HL-60 (cell line): Measurements from ENCODE around the gene MYADML2.
A peak's percentile ranks its signal among the peaks of the same experiment; 100 is the strongest.

Experiments used
- DNase-seq, 2 experiments: peaks; one replicate each; pipeline ENCODE4 v3.0.0-alpha.2; 2010 to 2020; ENCODE audit warnings: low read depth in 1 of 2, low spot score in 1 of 2
- H3K27ac ChIP-seq: fragments of 250-450 bp; sonication (Bioruptor Pico); replicated peaks from 2 replicates; pipeline ENCODE4 v1.5.1; 2020; ENCODE audit warnings: mild to moderate bottlenecking, moderate library complexity
- H3K27me3 ChIP-seq: fragments of 250-450 bp; sonication (Bioruptor Pico); 2 replicates; pipeline ENCODE4 v1.5.1; 2021; ENCODE audit warnings: mild to moderate bottlenecking, moderate library complexity; ENCODE audit not compliant: insufficient read depth, poor library complexity, severe bottlenecking
- H3K4me3 ChIP-seq: replicated peaks from 2 replicates; pipeline ENCODE4 v1.5.1; 2011; ENCODE audit warnings: mild to moderate bottlenecking, control low read depth, low read length; ENCODE audit not compliant: insufficient read depth
- GABPA ChIP-seq: IDR thresholded peaks from 2 replicates; pipeline ENCODE4 v1.6.1; 2012; ENCODE audit warnings: low read depth
- POLR2AphosphoS5 ChIP-seq: IDR thresholded peaks from 2 replicates; pipeline ENCODE4 v1.6.1; 2012; ENCODE audit warnings: low read depth
- SPI1 ChIP-seq: IDR thresholded peaks from 2 replicates; pipeline ENCODE4 v1.6.1; 2012; ENCODE audit warnings: low read depth, mild to moderate bottlenecking, borderline replicate concordance
- TF ChIP-seq, protein P1 (sequence below): IDR thresholded peaks from 2 replicates; pipeline ENCODE4 v1.6.1; 2012; ENCODE audit warnings: low read depth; ENCODE audit not compliant: insufficient replicate concordance
- TF ChIP-seq, protein P2 (sequence below): IDR thresholded peaks from one replicate; pipeline ENCODE4 v1.5.1; 2011; ENCODE audit warnings: low read length, control low read depth, inconsistent platforms; ENCODE audit not compliant: insufficient read depth

Gene MYADML2

GRCh38 chr17:81978524-81979298, 31.7 kb upstream of the MYADML2 start:
- no peaks in the 10 kb centered on the region for H3K27me3 ChIP-seq
- TF ChIP-seq, protein P1, sequence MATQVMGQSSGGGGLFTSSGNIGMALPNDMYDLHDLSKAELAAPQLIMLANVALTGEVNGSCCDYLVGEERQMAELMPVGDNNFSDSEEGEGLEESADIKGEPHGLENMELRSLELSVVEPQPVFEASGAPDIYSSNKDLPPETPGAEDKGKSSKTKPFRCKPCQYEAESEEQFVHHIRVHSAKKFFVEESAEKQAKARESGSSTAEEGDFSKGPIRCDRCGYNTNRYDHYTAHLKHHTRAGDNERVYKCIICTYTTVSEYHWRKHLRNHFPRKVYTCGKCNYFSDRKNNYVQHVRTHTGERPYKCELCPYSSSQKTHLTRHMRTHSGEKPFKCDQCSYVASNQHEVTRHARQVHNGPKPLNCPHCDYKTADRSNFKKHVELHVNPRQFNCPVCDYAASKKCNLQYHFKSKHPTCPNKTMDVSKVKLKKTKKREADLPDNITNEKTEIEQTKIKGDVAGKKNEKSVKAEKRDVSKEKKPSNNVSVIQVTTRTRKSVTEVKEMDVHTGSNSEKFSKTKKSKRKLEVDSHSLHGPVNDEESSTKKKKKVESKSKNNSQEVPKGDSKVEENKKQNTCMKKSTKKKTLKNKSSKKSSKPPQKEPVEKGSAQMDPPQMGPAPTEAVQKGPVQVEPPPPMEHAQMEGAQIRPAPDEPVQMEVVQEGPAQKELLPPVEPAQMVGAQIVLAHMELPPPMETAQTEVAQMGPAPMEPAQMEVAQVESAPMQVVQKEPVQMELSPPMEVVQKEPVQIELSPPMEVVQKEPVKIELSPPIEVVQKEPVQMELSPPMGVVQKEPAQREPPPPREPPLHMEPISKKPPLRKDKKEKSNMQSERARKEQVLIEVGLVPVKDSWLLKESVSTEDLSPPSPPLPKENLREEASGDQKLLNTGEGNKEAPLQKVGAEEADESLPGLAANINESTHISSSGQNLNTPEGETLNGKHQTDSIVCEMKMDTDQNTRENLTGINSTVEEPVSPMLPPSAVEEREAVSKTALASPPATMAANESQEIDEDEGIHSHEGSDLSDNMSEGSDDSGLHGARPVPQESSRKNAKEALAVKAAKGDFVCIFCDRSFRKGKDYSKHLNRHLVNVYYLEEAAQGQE = no peak
- TF ChIP-seq SPI1 = no peak
- peak; percentile 14; the same call in 1 of the 2 replicates for TF ChIP-seq POLR2AphosphoS5
- no peak for TF ChIP-seq GABPA
- TF ChIP-seq, protein P2, sequence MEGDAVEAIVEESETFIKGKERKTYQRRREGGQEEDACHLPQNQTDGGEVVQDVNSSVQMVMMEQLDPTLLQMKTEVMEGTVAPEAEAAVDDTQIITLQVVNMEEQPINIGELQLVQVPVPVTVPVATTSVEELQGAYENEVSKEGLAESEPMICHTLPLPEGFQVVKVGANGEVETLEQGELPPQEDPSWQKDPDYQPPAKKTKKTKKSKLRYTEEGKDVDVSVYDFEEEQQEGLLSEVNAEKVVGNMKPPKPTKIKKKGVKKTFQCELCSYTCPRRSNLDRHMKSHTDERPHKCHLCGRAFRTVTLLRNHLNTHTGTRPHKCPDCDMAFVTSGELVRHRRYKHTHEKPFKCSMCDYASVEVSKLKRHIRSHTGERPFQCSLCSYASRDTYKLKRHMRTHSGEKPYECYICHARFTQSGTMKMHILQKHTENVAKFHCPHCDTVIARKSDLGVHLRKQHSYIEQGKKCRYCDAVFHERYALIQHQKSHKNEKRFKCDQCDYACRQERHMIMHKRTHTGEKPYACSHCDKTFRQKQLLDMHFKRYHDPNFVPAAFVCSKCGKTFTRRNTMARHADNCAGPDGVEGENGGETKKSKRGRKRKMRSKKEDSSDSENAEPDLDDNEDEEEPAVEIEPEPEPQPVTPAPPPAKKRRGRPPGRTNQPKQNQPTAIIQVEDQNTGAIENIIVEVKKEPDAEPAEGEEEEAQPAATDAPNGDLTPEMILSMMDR = no peak
- H3K27ac ChIP-seq = no peak overlapping the region
- H3K4me3 ChIP-seq = peak overlapping the region; percentile 81
- DNase-seq = no peak

DNA sequence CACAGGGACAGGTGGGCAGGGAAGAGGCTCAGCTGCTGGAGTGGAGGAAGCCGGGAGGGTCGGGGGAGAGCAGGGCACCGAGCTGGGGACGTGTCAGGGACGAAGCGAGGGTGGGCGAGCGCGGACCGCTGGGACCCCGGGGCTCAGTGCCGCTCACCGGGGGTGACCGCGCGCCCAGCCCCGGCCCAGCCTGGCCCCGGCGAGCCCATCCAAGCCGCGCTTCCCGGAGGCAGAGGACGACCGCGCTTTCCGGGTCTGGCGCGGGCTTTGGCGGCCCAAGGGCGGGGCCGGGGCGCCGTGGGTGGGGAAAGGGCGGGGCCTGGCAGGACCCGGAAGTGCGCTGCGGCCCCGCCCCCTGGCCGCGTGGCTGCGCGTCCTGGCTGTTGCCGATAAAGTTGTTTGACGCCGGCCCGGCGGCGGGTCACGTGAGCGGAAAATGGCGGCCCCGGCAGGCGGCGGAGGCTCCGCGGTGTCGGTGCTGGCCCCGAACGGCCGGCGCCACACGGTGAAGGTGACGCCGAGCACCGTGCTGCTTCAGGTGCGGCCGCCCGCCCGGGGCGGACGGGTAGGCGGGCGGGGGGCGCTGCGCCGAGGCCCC, 30.3 kb upstream of the MYADML2 start, which contains the start of gene ASPSCR1:
Gene ASPSCR1 (plus strand): TSS at position 419 of the 598 bp plus-strand sequence. CDS start 18 bp downstream, at position 437.
- peak within 1 kb of the TSS; percentile 85 for H3K27ac ChIP-seq
- H3K27me3 ChIP-seq = no peaks in the 10 kb centered on the region
- TF ChIP-seq GABPA (0 out of 2 replicates have a peak, but pooled peaks have one; percentile 14), POLR2AphosphoS5 (peak; percentile 68), SPI1 (no peak)
- TF ChIP-seq, protein P1 = peak; percentile 63
- TF ChIP-seq, protein P2 = no peak

GRCh38 chr17:81976332-81977210, 29.5 kb upstream of the MYADML2 start:
- peak overlapping the region; percentile 81 for H3K4me3 ChIP-seq
- H3K27ac ChIP-seq = peak overlapping the region; percentile 70
- TF ChIP-seq SPI1 (0 out of 2 replicates have a peak, but pooled peaks have one; percentile 11), GABPA (no peak), POLR2AphosphoS5 (no peak; the same call in 1 of the 2 replicates)
- TF ChIP-seq, protein P1 = no peak
- H3K27me3 ChIP-seq = no peaks in the 10 kb centered on the region
- DNase-seq = peak; percentile 35 to 47

More for the DNA sequence above, 30.3 kb upstream of the MYADML2 start, which contains the start of gene ASPSCR1:
- peak within 1 kb of the TSS; percentile 81 for H3K4me3 ChIP-seq
- DNase-seq = peak; percentile 82 to 85
